Duodenal mucosa (tissue), 2 donors: ENCODE results near the gene CMIP.
A peak's percentile ranks its signal among the peaks of the same experiment; 100 is the strongest.

Experiments used
- H3K27ac ChIP-seq: one replicate; pipeline ENCODE4 v1.7.0; 2013; ENCODE audit warnings: low read depth, low read length
- H3K27me3 ChIP-seq, 2 donors: one replicate each; pipeline ENCODE4 v1.7.0; 2013; ENCODE audit warnings: low read length in 2 of 2, control low read depth in 1 of 2; ENCODE audit not compliant: insufficient read depth in 2 of 2, control insufficient read depth in 1 of 2
- H3K36me3 ChIP-seq, 2 donors: one replicate each; pipeline ENCODE4 v1.7.0; 2013; ENCODE audit warnings: low read length in 2 of 2, control low read depth in 1 of 2; ENCODE audit not compliant: insufficient read depth in 2 of 2, control insufficient read depth in 1 of 2
- H3K4me1 ChIP-seq, 2 donors: one replicate each; pipeline ENCODE4 v1.7.0; 2013; ENCODE audit warnings: low read length in 2 of 2, control low read depth in 1 of 2; ENCODE audit not compliant: insufficient read depth in 2 of 2, control insufficient read depth in 1 of 2
- H3K4me3 ChIP-seq, 2 donors: one replicate each; pipeline ENCODE4 v1.7.0; 2013; ENCODE audit warnings: low read length in 2 of 2, low read depth in 1 of 2
- H3K9ac ChIP-seq, 2 donors: one replicate each; pipeline ENCODE4 v1.7.0; 2013; ENCODE audit warnings: low read length in 2 of 2, low read depth in 1 of 2
- H3K9me3 ChIP-seq, 2 donors: one replicate each; pipeline ENCODE4 v1.7.0; 2013; ENCODE audit warnings: low read length in 2 of 2, control low read depth in 1 of 2; ENCODE audit not compliant: control insufficient read depth in 1 of 2

The CMIP gene

GRCh38 chr16:81718637-81719036 is 274.0 kb downstream of the CMIP start:
- no peaks in the 10 kb centered on the region for H3K9me3 ChIP-seq
- H3K27ac ChIP-seq, result no peak overlapping the region
- no peaks in the 10 kb centered on the region for H3K36me3 ChIP-seq
- H3K4me3 ChIP-seq, result peak overlapping the region in 1 of 2 donors; percentile 16
- H3K4me1 ChIP-seq, result peaks cover 8 to 25% of the 10 kb centered on the region in 2 donors
- H3K9ac ChIP-seq, result no peak overlapping the region
- no peaks in the 10 kb centered on the region for H3K27me3 ChIP-seq

GRCh38 chr16:81719993-81720392 is 275.4 kb downstream of the CMIP start:
- H3K9me3 ChIP-seq, result no peaks in the 10 kb centered on the region
- no peaks in the 10 kb centered on the region for H3K36me3 ChIP-seq
- H3K9ac ChIP-seq, result no peak overlapping the region
- no peaks in the 10 kb centered on the region for H3K27me3 ChIP-seq
- H3K4me3 ChIP-seq, result no peak overlapping the region
- H3K27ac ChIP-seq, result no peak overlapping the region
- H3K4me1 ChIP-seq, result peaks cover 8 to 20% of the 10 kb centered on the region in 2 donors

GRCh38 chr16:81720973-81721906 is 276.6 kb downstream of the CMIP start:
- H3K36me3 ChIP-seq, result no peaks in the 10 kb centered on the region
- H3K27ac ChIP-seq, result no peak overlapping the region
- H3K4me3 ChIP-seq, result no peak overlapping the region
- no peak overlapping the region for H3K9ac ChIP-seq
- H3K9me3 ChIP-seq, result no peaks in the 10 kb centered on the region
- no peaks in the 10 kb centered on the region for H3K27me3 ChIP-seq
- peaks cover 8 to 10% of the 10 kb centered on the region in 2 donors for H3K4me1 ChIP-seq

GRCh38 chr16:81723098-81723723 is 278.6 kb downstream of the CMIP start:
- Histone ChIP-seq H3K36me3 (no peaks in the 10 kb centered on the region), H3K4me3 (no peak overlapping the region), H3K27me3 (no peaks in the 10 kb centered on the region), H3K4me1 (peaks cover 7 to 8% of the 10 kb centered on the region in 2 donors), H3K9ac (no peak overlapping the region), H3K27ac (no peak overlapping the region), H3K9me3 (no peaks in the 10 kb centered on the region)

- H3K9me3 ChIP-seq, result no peaks in the 10 kb centered on the region
- H3K36me3 ChIP-seq, result no peaks in the 10 kb centered on the region
- H3K27me3 ChIP-seq, result no peaks in the 10 kb centered on the region
- peaks cover 6 to 11% of the 10 kb centered on the region in 2 donors for H3K4me1 ChIP-seq
- no peak overlapping the region for H3K9ac ChIP-seq
- H3K4me3 ChIP-seq, result no peak overlapping the region
- H3K27ac ChIP-seq, result no peak overlapping the region
These were observed 283.8 kb downstream of the CMIP start for GRCh38 chr16:81728435-81728834.

DNA sequence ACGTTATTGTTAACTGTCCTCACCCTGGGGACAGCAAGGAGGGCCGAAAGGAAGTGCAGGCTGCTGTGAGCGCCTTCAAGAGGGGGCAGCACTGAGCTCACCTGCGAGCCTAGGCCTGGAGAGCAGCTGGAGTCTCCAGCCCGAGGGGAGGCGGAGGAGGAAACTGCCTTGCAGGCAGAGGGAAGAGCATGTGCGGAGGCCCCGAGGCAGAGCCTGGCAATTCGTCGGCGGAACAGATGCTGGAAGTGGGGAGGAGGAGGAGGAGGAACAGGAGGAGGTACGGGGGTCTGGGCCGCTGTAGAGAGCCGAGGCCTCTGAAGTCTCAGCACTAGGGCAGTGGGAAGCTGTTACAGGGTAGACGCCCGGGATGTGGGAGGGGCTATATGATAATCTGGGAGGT is 284.8 kb downstream of the CMIP start:
- Histone ChIP-seq H3K9ac (no peak overlapping the region), H3K27me3 (no peaks in the 10 kb centered on the region), H3K4me1 (peaks cover 6 to 11% of the 10 kb centered on the region in 2 donors), H3K9me3 (no peaks in the 10 kb centered on the region), H3K27ac (no peak overlapping the region), H3K4me3 (no peak overlapping the region), H3K36me3 (no peaks in the 10 kb centered on the region)

DNA sequence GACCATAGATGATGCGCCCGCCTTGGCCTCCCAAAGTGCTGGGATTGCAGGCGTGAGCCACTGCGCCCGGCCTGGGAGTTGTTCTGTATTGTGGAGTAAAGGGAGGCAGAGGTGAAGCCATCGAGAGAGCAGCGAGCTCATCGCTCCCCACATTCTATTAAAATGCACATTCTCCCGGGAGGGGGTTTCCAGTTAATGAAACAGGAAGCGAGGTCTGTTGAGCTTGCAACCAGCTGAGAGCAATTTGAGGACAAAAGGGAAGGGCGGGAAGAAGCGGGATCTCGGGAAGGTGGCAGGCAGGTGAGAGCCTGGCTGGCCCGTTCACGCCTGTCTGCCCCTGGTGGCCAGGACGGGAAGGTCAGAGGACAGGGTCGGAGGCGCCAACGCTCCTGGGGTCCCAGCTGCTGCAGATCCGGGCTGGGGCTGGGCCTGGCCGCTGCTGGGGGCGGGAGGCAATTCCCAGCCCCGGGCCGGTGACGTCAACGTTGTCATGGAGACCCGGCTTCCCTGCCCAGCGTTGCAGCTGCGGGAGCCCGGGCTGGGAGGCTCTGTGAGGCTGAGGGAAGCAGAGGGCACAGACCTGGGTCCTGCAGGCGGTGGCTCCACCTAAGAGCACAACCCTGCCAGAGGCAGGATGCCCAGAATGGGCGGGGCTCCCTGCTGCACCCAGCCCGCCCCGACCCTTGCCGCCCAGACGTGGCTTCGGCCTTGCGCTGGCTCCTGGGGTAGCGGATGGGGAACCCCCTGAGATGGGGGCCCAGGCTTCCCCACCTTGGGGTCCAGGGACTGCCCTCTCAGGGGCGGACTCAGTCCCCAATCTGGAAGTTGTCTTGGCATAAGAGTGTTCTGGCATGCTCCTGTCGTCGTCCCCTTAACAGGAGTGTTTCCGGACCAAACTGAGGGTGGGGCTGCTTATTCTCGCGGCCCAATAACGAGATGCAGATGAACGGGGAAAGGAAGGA is 285.8 kb downstream of the CMIP start:
- Histone ChIP-seq H3K4me1 (peaks cover 6 to 11% of the 10 kb centered on the region in 2 donors), H3K4me3 (peak overlapping the region; percentile 36 to 62), H3K9ac (peak overlapping the region; percentile 0 to 51), H3K9me3 (no peaks in the 10 kb centered on the region), H3K27ac (peak overlapping the region; percentile 58), H3K27me3 (no peaks in the 10 kb centered on the region), H3K36me3 (no peaks in the 10 kb centered on the region)

DNA sequence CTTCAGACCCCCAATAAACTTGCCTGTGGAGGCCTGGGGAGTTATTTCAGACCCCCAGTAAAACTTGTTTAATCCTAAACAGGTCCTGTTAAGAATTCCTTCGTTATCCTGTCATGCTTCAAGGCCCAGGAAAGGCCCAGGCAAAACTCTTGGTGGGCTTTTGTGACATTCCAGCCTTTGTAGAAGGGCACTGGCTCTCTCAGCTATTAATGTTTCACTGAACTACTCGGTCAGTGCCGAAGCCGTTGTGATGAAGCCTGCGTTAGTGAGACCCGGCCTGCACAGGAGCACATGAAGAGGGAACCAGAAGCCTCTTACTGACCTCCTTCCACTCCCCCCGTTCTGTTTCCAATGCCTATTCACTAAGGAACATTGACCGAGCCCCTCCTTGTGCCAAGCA is 287.0 kb downstream of the CMIP start:
- H3K9ac ChIP-seq, result no peak overlapping the region
- H3K9me3 ChIP-seq, result no peaks in the 10 kb centered on the region
- no peaks in the 10 kb centered on the region for H3K36me3 ChIP-seq
- no peaks in the 10 kb centered on the region for H3K27me3 ChIP-seq
- H3K4me3 ChIP-seq, result no peak overlapping the region
- no peak overlapping the region for H3K27ac ChIP-seq
- peaks cover 6 to 11% of the 10 kb centered on the region in 2 donors for H3K4me1 ChIP-seq

GRCh38 chr16:81732699-81733098 is 288.1 kb downstream of the CMIP start:
- Histone ChIP-seq H3K9me3 (no peaks in the 10 kb centered on the region), H3K36me3 (no peaks in the 10 kb centered on the region), H3K27me3 (no peaks in the 10 kb centered on the region), H3K4me1 (peaks cover 6 to 11% of the 10 kb centered on the region in 2 donors), H3K4me3 (no peak overlapping the region), H3K27ac (no peak overlapping the region), H3K9ac (no peak overlapping the region)
